Endodermal cell (in vitro differentiated cells): ENCODE results near the gene GAGE12E. TPM values are rescaled to one million over a fixed set of nuclear protein-coding genes. Genes with fewer than 3 reads are reported as not detected.
"Not testable (repeated sequence)": the region's sequence is repeated elsewhere in the genome, so short reads cannot be mapped to it uniquely, and the experiment has no call there.

Source experiments
- DNase-seq: peaks from one replicate; pipeline ENCODE4 v3.0.0-alpha.2; 2017
- H3K27ac ChIP-seq: 2 replicates; pipeline ENCODE4 v1.5.1; 2013; ENCODE audit warnings: mild to moderate bottlenecking, low read depth, low read length, moderate library complexity
- H3K27me3 ChIP-seq: 2 replicates; pipeline ENCODE4 v1.6.1; 2013; ENCODE audit warnings: mild to moderate bottlenecking, low read length, moderate library complexity; ENCODE audit not compliant: insufficient read depth, control insufficient read depth, poor library complexity, severe bottlenecking
- H3K36me3 ChIP-seq: 2 replicates; pipeline ENCODE4 v1.7.0; 2013; ENCODE audit warnings: mild to moderate bottlenecking, low read length, moderate library complexity; ENCODE audit not compliant: control insufficient read depth, insufficient read depth
- H3K4me1 ChIP-seq: one replicate; pipeline ENCODE4 v1.7.0; 2013; ENCODE audit warnings: low read length; ENCODE audit not compliant: control insufficient read depth, insufficient read depth
- H3K4me3 ChIP-seq: 2 replicates; pipeline ENCODE4 v1.5.1; 2013; ENCODE audit warnings: mild to moderate bottlenecking, low read length, moderate library complexity
- H3K9ac ChIP-seq: 2 replicates; pipeline ENCODE4 v1.6.1; 2013; ENCODE audit warnings: mild to moderate bottlenecking, low read length, moderate library complexity; ENCODE audit not compliant: poor library complexity, severe bottlenecking; ENCODE audit errors: extremely low read depth
- H3K9me3 ChIP-seq: 2 replicates; pipeline ENCODE4 v1.6.1; 2013; ENCODE audit warnings: mild to moderate bottlenecking, low read length, moderate library complexity; ENCODE audit not compliant: control insufficient read depth
- H3K27ac Mint-ChIP-seq: 2 replicates; pipeline ENCODE4 v1.8.0; 2020; ENCODE audit warnings: mixed read lengths
- H3K27me3 Mint-ChIP-seq: 2 replicates; pipeline ENCODE4 v1.8.0; 2021; ENCODE audit warnings: mild to moderate bottlenecking, mixed read lengths; ENCODE audit not compliant: insufficient read depth
- H3K36me3 Mint-ChIP-seq: 2 replicates; pipeline ENCODE4 v1.8.0; 2020; ENCODE audit warnings: low read depth, mixed read lengths
- H3K4me1 Mint-ChIP-seq: 2 replicates; pipeline ENCODE4 v1.8.0; 2020; ENCODE audit warnings: mixed read lengths
- H3K4me3 Mint-ChIP-seq: 2 replicates; pipeline ENCODE4 v1.8.0; 2020; ENCODE audit warnings: mild to moderate bottlenecking, moderate library complexity, mixed read lengths
- H3K9me3 Mint-ChIP-seq: 2 replicates; pipeline ENCODE4 v1.8.0; 2020; ENCODE audit warnings: mild to moderate bottlenecking, mixed read lengths
- WGBS, 2 experiments: methylation state at CpG; one replicate each; pipeline versions ENCODE4 v1.1.5 to v1.1.7; 2013; ENCODE audit warnings: missing lambda C conversion rate in 2 of 2, mixed read lengths in 1 of 2; ENCODE audit not compliant: insufficient coverage in 1 of 2, insufficient read length in 1 of 2; 5-methylcytosine and 5-hydroxymethylcytosine counted together
- long read RNA-seq, 4 experiments: library from polyadenylated mRNA in 2 of 4; library from RNA in 1 of 4; library from capped mRNA in 1 of 4; stranded (forward) in 3 of 4; unstranded in 1 of 4; transcript quantifications; one replicate each; pipeline ENCODE4 v2.0.0, GENCODE V29; 2020 to 2021; ENCODE audit warnings: inconsistent platforms in 1 of 4
- polyA plus RNA-seq, 2 experiments: library from polyadenylated mRNA; stranded (reverse); fragments of 50-300 nt; gene quantifications; one replicate each; pipeline ENCODE4 v1.2.3, GENCODE V29; 2013
- total RNA-seq, 2 donors: library from RNA; stranded (reverse); fragmentation: NEBNext Ultra II Directional in 1 of 2; extraction: Animal tissue kit (Norgen Biotek cat#: 25700) in 1 of 2; gene quantifications; 2 replicates in 1 of 2; 3 replicates in 1 of 2; pipeline ENCODE4 v1.2.1, GENCODE V29; 2021

The GAGE12E gene
- total RNA-seq: not detected
- polyA plus RNA-seq (2013, experiment 1 of 2): not detected
- not detected for polyA plus RNA-seq (2013, experiment 2 of 2)
- long read RNA-seq, experiment 1: 0 reads
- long read RNA-seq, experiment 2: 0 reads
- long read RNA-seq, experiment 3: 0 reads
- long read RNA-seq, experiment 4: 0 reads

GRCh38 chrX:49550989-49551388 lies at the start of gene GAGE12E:
Gene GAGE12E (plus strand): TSS chrX:49551289. CDS start chrX:49552444, 1,155 bp downstream.
- not testable (repeated sequence) for H3K27ac Mint-ChIP-seq, H3K36me3 Mint-ChIP-seq, H3K4me3 Mint-ChIP-seq, H3K27ac ChIP-seq, DNase-seq, H3K9ac ChIP-seq, H3K9me3 ChIP-seq, H3K27me3 Mint-ChIP-seq, H3K9me3 Mint-ChIP-seq, H3K4me3 ChIP-seq, H3K4me1 Mint-ChIP-seq, H3K4me1 ChIP-seq, H3K27me3 ChIP-seq, H3K36me3 ChIP-seq
- no CpG with 5 or more reads among the region's 16 CpGs for WGBS, 2 experiments

- not testable (repeated sequence) for H3K4me3 Mint-ChIP-seq, H3K36me3 Mint-ChIP-seq, H3K4me3 ChIP-seq, H3K4me1 Mint-ChIP-seq, H3K9me3 Mint-ChIP-seq, DNase-seq, H3K36me3 ChIP-seq, H3K27ac Mint-ChIP-seq, H3K27ac ChIP-seq, H3K27me3 ChIP-seq, H3K9ac ChIP-seq, H3K27me3 Mint-ChIP-seq, H3K9me3 ChIP-seq, H3K4me1 ChIP-seq
- WGBS, 2 experiments: no CpG with 5 or more reads among the region's 16 CpGs
Measured at GRCh38 chrX:49531877-49532276, 19.2 kb upstream of the GAGE12E start, which contains the start of gene GAGE12C. Gene GAGE12C (plus strand): TSS chrX:49532177. CDS start chrX:49533332, 1,155 bp downstream.

GRCh38 chrX:49541433-49541832 lies 9.7 kb upstream of the GAGE12E start, which contains the start of gene GAGE12D:
Gene GAGE12D (plus strand): TSS chrX:49541733. CDS start chrX:49542888, 1,155 bp downstream.
- no CpG with 5 or more reads among the region's 16 CpGs for WGBS, 2 experiments
- not testable (repeated sequence) for H3K9ac ChIP-seq, H3K4me3 Mint-ChIP-seq, H3K27me3 ChIP-seq, H3K36me3 ChIP-seq, H3K4me1 ChIP-seq, H3K27ac Mint-ChIP-seq, DNase-seq, H3K36me3 Mint-ChIP-seq, H3K4me1 Mint-ChIP-seq, H3K27ac ChIP-seq, H3K9me3 ChIP-seq, H3K27me3 Mint-ChIP-seq, H3K9me3 Mint-ChIP-seq, H3K4me3 ChIP-seq

- not testable (repeated sequence) for H3K27ac ChIP-seq, H3K4me3 ChIP-seq, H3K27me3 ChIP-seq, H3K27me3 Mint-ChIP-seq, H3K27ac Mint-ChIP-seq, H3K36me3 ChIP-seq, H3K36me3 Mint-ChIP-seq, H3K9me3 ChIP-seq, H3K9me3 Mint-ChIP-seq, H3K4me3 Mint-ChIP-seq, H3K9ac ChIP-seq, H3K4me1 Mint-ChIP-seq, H3K4me1 ChIP-seq, DNase-seq
- WGBS, 2 experiments: no CpG with 5 or more reads among the region's 16 CpGs
Measured at GRCh38 chrX:49560542-49560941, 9.5 kb downstream of the GAGE12E start, which contains the start of gene GAGE12F. Gene GAGE12F (plus strand): TSS chrX:49560842. CDS start chrX:49561997, 1,155 bp downstream.

GRCh38 chrX:49568728-49569127 lies 17.6 kb downstream of the GAGE12E start:
- not testable (repeated sequence) for H3K27ac Mint-ChIP-seq, H3K36me3 ChIP-seq, H3K9me3 ChIP-seq, H3K9ac ChIP-seq, H3K4me1 ChIP-seq, H3K27me3 ChIP-seq, H3K4me3 ChIP-seq, H3K27ac ChIP-seq, H3K4me3 Mint-ChIP-seq, H3K9me3 Mint-ChIP-seq, H3K4me1 Mint-ChIP-seq, H3K27me3 Mint-ChIP-seq, DNase-seq, H3K36me3 Mint-ChIP-seq
- WGBS, 2 experiments: no CpG with 5 or more reads among the region's 11 CpGs

GRCh38 chrX:49569152-49569551 lies 18.1 kb downstream of the GAGE12E start:
- not testable (repeated sequence) for H3K27me3 Mint-ChIP-seq, H3K4me1 Mint-ChIP-seq, H3K4me3 ChIP-seq, H3K4me1 ChIP-seq, H3K4me3 Mint-ChIP-seq, H3K27ac Mint-ChIP-seq, H3K9me3 Mint-ChIP-seq, H3K9ac ChIP-seq, H3K36me3 Mint-ChIP-seq, H3K36me3 ChIP-seq, H3K9me3 ChIP-seq, H3K27ac ChIP-seq, DNase-seq, H3K27me3 ChIP-seq
- WGBS, 2 experiments: 96% methylated on average over 7 of the region's 13 CpGs; no CpG with 5 or more reads in 1 of the 2 experiments

- not testable (repeated sequence) for H3K27ac Mint-ChIP-seq, H3K27me3 ChIP-seq, H3K4me1 ChIP-seq, H3K4me3 Mint-ChIP-seq, H3K9me3 Mint-ChIP-seq, H3K27me3 Mint-ChIP-seq, H3K4me1 Mint-ChIP-seq, H3K36me3 ChIP-seq, DNase-seq, H3K27ac ChIP-seq, H3K9ac ChIP-seq, H3K4me3 ChIP-seq, H3K9me3 ChIP-seq, H3K36me3 Mint-ChIP-seq
- no CpG with 5 or more reads among the region's 16 CpGs for WGBS, 2 experiments
Measured at GRCh38 chrX:49570100-49570499, 19.0 kb downstream of the GAGE12E start, which contains the start of gene GAGE12G. Gene GAGE12G (plus strand): TSS chrX:49570400. CDS start chrX:49571555, 1,155 bp downstream.
